ENCODE results near the gene NUDT2. TPM values are rescaled to one million over a fixed set of nuclear protein-coding genes. Genes with fewer than 3 reads are reported as not detected.

Gene NUDT2
- total and polyA plus RNA-seq, 12 donors, result 14.4 to 28.9 (median 18.4) TPM

DNA sequence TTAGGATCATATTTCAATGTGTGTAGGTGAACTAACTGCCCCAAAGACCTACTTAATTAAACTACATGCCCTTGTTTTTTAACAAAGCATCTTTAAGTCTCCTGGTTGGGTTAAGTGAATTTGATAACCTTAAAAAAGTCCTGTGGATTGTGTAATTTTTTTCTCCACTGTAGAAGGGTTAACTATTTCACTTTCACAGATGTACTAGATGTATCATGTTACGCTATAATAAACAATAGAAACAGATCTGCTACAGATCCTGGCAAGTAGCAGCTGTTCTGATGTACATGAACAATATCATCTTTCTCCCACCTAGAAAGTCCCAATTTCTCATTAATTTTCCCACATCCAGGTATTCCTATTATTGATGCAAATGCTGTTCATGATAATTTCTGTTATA, 19.2 kb upstream of the NUDT2 start:
- WGBS, 2 donors, result 97 to 98% methylated on average over 1 of the region's 1 CpG
- DNase-seq (no peak), ATAC-seq (no peak)
- H3K4me1 ChIP-seq, result peaks cover 0 to 3% (median 0%) of the 10 kb centered on the region in 9 donors
- intact Hi-C loops (cut with DNase I), result no loop called here
- H3K27ac ChIP-seq, result no peak overlapping the region
- no peaks in the 10 kb centered on the region for H3K9me3 ChIP-seq
- TF ChIP-seq, protein P1, sequence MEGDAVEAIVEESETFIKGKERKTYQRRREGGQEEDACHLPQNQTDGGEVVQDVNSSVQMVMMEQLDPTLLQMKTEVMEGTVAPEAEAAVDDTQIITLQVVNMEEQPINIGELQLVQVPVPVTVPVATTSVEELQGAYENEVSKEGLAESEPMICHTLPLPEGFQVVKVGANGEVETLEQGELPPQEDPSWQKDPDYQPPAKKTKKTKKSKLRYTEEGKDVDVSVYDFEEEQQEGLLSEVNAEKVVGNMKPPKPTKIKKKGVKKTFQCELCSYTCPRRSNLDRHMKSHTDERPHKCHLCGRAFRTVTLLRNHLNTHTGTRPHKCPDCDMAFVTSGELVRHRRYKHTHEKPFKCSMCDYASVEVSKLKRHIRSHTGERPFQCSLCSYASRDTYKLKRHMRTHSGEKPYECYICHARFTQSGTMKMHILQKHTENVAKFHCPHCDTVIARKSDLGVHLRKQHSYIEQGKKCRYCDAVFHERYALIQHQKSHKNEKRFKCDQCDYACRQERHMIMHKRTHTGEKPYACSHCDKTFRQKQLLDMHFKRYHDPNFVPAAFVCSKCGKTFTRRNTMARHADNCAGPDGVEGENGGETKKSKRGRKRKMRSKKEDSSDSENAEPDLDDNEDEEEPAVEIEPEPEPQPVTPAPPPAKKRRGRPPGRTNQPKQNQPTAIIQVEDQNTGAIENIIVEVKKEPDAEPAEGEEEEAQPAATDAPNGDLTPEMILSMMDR (IDR thresholded peaks at IDR 0.05), result no peak
- no peak overlapping the region for H3K4me3 ChIP-seq
- no peaks in the 10 kb centered on the region for H3K27me3 ChIP-seq
- H3K36me3 ChIP-seq, result no peaks in the 10 kb centered on the region

DNA sequence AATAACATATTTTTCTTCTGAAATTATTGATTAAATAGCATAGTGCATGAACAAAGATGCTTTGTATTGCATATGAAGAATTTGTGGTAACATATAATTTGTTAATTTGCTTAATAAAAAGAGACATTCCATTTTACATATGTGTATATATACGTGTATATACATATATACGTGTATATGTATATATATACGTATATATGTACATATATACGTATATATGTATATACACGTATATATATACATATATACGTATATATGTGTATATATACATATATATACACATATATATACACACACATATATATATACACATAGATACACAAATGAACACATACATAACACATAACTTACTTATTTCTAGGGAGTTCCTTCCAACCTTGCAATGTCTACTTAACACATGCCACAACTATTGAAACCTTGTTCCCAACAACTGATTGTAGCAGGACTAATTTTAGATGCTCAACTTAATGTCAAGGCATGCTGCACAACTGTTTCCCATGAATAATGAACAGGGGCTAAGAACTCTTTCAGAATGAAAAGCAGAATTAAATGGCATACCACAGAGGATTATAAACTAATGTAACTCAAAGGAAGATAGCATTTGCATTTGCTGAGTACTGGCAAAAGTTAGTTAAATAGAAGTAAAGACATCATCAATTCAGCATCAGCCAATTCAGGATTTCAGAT, 17.7 kb upstream of the NUDT2 start:
- Histone ChIP-seq H3K36me3 (no peaks in the 10 kb centered on the region), H3K4me3 (no peak overlapping the region), H3K4me1 (peaks cover 0 to 3% (median 0%) of the 10 kb centered on the region in 9 donors), H3K27ac (no peak overlapping the region), H3K27me3 (no peaks in the 10 kb centered on the region), H3K9me3 (no peaks in the 10 kb centered on the region)
- DNase-seq, result no peak
- intact Hi-C loops (cut with DNase I), result no loop called here
- 91 to 92% methylated on average over 6 of the region's 6 CpGs for WGBS, 2 donors
- no peak for ATAC-seq
- TF ChIP-seq, protein P1 (IDR thresholded peaks at IDR 0.05), result no peak

DNA sequence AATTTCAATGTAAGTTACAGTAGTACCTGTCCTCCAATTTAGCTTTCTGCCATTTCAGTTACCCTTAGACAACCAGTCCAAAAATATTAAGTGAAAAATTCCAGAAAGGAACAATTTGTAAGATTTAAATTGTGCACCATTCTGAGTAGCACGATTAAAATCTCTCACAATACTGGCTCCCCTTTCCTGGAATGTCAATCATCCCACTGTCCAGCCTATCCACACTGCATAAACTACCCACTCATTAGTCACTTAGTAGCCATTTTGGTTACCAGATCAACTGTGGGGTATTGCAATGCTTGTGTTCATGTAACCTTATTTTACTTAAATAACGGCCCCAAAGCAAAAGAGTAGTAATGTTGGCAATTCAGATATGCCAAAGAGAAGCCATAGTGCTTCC, 11.9 kb upstream of the NUDT2 start:
- Histone ChIP-seq H3K27me3 (no peaks in the 10 kb centered on the region), H3K36me3 (no peaks in the 10 kb centered on the region), H3K9me3 (no peaks in the 10 kb centered on the region), H3K27ac (no peak overlapping the region), H3K4me1 (no peaks in the 10 kb centered on the region), H3K4me3 (no peak overlapping the region)
- ATAC-seq (no peak), DNase-seq (no peak)
- intact Hi-C loops (cut with DNase I), result no loop called here
- 80% methylated on average over 2 of the region's 2 CpGs for WGBS, 2 donors
- TF ChIP-seq, protein P1 (IDR thresholded peaks at IDR 0.05), result no peak

DNA sequence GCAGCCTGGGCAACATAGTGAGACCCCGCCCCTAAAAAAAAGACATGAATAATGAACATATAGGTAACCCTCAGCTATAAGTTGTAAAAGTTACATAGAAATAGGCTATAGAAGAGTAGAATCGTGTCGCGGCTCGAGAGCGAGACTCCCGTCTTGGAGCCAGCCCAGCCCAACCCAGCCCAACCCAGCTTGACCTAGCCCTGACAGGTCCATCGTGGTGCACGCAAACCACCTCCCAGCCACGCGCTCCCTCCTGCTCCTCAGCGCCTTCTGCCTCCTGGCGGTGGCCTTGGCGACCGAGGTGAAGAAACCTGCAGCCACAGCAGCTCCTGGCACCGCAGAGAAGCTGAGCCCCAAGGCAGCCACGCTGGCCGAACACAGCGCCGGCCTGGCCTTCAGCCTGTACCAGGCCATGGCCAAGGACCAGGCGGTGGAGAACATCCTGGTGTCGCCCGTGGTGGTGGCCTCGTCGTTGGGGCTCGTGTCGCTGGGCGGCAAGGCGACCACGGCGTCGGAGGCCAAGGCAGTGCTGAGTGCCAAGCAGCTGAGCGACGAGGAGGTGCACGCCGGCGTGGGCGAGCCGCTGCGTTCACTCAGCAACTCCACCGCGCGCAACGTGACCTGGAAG, 11.1 kb upstream of the NUDT2 start:
- no peak overlapping the region for H3K27ac ChIP-seq
- H3K27me3 ChIP-seq, result no peaks in the 10 kb centered on the region
- TF ChIP-seq, protein P1 (IDR thresholded peaks at IDR 0.05), result no peak
- 97% methylated on average over 44 of the region's 44 CpGs for WGBS, 2 donors
- DNase-seq (no peak), ATAC-seq (peak in 2 of 8 donors; percentile 17 to 49)
- H3K9me3 ChIP-seq, result no peaks in the 10 kb centered on the region
- no peak overlapping the region for H3K4me3 ChIP-seq
- no peaks in the 10 kb centered on the region for H3K36me3 ChIP-seq
- intact Hi-C loops (cut with DNase I), result no loop called here
- H3K4me1 ChIP-seq, result peaks cover 0 to 5% (median 0%) of the 10 kb centered on the region in 9 donors

All from heart right ventricle (tissue), 16 donors.